ENCODE results near the gene RNF180.

GRCh38 chr5:64347309-64347708, 181.7 kb downstream of the RNF180 start:
- TF ChIP-seq, protein P1, sequence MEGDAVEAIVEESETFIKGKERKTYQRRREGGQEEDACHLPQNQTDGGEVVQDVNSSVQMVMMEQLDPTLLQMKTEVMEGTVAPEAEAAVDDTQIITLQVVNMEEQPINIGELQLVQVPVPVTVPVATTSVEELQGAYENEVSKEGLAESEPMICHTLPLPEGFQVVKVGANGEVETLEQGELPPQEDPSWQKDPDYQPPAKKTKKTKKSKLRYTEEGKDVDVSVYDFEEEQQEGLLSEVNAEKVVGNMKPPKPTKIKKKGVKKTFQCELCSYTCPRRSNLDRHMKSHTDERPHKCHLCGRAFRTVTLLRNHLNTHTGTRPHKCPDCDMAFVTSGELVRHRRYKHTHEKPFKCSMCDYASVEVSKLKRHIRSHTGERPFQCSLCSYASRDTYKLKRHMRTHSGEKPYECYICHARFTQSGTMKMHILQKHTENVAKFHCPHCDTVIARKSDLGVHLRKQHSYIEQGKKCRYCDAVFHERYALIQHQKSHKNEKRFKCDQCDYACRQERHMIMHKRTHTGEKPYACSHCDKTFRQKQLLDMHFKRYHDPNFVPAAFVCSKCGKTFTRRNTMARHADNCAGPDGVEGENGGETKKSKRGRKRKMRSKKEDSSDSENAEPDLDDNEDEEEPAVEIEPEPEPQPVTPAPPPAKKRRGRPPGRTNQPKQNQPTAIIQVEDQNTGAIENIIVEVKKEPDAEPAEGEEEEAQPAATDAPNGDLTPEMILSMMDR (IDR thresholded peaks at IDR 0.05) = no peak
- no peak for TF ChIP-seq POLR2A (IDR thresholded peaks at IDR 0.05)

Data from vagina (tissue), 2 donors.